Muscle of back (tissue), 11 donors: ENCODE measurements around the gene CSTF1. TPM values are rescaled to one million over a fixed set of nuclear protein-coding genes. Genes with fewer than 3 reads are reported as not detected.

Experiments
- DNase-seq, 3 donors: peaks; one replicate each; pipeline versions ENCODE4 v3.0.0 to v3.0.0-alpha.2; 2013
- polyA plus RNA-seq, 10 donors: library from polyadenylated mRNA; unstranded; fragments of 120-200 nt; gene quantifications; one replicate each; pipeline ENCODE4 v1.2.1, GENCODE V29; 2013; ENCODE audit not compliant: insufficient read length in 10 of 10

CSTF1 gene
- polyA plus RNA-seq, 10 donors = 24.0 to 31.3 (median 26.9) TPM

DNA sequence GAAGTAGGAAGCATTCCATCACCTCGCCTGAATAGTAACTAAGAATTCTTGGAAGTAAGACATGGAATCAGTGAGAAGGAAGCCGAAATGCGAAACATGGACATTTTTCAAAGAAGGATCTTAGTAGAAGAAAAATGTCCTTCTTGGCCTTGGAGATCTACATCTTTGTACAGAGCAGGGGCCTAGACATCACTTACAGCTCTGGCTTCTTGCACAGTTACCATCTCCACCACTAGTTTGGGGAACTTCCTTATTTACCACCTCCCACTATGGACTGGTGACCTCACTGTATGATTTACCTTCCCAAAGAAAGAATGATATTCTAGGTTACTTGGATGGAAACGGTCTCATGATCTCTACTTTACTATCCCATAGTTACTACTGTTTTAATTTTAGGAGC is 35.4 kb downstream of the CSTF1 start:
- DNase-seq = no peak

DNA sequence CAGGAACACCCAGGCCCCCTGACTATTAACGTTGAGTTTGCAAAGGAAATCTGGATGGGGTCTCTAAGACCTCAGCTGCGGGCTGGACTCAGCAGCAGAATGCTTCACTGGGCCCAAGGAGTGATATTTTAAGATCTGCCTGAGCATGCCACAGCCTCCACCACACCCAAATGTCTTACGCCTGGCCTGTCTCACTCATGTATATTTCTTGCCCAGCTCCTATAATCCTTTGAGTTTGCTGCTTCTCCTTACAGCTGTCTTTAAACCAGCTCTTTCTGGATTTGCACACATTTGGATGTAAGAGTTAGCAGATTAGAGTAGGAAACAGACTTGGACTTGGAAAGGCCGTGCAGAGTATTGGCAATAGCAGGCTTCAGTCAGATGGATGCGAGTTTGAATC is 36.0 kb downstream of the CSTF1 start:
- no peak for DNase-seq

DNA sequence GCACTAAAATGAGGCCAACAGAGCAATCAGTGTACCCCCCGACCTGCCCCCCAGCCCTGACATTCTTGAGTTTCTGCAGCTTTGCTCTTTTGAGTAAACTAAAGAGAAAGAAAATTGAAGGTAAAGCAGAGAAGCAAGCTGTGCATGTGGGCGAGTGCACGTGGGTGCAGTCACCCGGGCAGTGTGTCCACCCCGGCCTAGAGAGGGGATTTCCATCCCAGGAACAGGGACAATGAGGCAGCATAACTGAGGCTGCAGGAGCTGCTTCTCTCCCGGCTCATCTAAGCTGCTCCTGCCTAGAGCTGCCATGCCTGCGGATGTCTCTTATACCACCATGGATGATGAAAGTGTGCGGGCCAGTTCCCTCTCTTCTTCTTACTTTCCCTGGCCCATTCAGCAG is 36.4 kb downstream of the CSTF1 start:
- no peak for DNase-seq

DNA sequence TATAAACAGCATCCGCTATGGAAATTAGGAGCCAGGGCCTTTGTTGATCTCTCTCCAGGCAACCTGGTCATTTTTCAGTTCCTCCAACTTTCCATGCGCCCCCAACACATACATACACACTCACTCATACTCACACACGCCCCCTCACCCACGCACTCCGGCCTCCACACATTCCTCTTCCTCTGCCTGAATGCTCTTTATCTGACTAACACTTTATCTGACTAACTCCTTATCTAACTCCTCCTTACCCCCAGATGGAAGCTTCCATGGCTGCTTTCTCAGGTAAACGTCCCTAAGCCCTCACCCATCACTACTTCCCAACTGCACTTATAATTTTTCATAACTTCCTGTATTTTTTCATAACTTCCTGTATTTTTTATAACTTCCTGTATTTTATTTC is 37.1 kb downstream of the CSTF1 start:
- no peak for DNase-seq

DNA sequence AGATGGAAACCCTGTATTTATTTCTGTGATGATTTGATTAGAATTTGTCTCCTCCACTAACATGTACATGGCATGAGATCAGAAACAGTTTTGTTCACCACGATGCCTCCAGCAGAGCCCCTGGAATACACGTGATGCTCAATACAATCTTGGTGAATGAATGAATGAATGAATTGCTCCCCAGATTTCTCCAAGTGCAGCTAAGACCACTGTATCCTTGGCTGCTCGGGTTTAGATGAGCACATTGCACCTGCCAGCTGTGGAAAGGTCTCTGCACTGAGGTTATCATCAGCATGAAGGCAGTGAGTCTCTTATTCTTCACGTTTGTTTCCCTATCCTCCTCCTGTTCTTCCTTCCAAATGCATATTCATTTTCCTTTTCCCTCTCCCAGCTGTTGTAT is 37.5 kb downstream of the CSTF1 start:
- DNase-seq = no peak

DNA sequence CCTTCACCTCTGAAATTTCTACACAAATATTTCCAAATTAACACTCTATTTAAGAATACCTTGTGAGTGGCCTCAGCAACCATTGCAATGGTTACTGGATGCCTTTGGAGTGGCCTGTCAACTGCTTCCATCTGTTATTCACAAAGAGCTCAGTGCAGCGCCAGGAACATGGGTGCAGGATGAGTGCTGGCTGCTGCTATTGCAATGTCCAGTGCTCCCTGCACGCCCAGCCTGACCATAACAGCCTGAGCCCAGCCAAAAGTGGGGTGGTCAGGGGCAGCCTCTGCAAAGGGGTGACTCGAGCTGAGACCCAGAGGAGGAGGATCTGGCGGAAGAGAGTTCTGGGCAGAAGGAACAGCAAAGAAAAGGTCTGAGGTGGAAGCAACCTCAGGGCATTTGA is 38.0 kb downstream of the CSTF1 start:
- DNase-seq = no peak

DNA sequence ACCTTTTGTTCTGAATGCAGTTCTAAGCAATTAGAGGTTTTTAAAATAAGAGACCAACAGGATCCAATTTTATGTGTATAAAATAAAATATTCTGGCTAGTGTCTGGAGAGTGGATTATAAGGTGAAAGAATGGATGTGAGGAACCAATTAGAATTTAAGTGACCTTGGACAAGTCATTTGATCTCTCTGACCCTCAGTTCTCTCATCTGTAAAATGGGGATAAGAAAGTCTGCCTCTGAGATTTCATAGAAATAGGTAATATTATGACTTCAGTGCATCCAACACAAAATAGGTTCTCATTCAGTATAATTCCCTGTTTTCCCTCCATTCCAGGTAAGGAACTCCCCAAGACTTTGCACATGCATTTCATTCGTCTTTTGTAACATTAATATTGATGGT is 38.5 kb downstream of the CSTF1 start:
- no peak for DNase-seq

DNA sequence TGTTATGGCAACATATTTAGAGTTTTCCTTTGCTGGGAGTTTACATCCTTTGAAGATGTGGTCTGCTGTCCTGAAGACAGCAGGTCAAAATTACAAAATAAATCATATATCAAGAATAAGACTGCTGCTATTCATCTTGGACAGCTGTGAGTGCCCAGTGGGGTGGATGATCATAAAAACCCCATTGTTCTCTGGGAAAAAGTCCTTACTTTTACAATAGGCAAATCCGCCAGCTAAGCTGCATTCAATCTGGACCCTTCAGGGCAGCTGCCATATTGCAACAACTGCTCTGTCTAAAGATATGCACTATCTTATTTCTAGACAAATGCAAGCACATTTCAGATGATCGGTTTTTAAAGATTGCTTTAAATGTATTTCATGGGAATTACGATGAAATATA is 39.0 kb downstream of the CSTF1 start:
- no peak for DNase-seq

DNA sequence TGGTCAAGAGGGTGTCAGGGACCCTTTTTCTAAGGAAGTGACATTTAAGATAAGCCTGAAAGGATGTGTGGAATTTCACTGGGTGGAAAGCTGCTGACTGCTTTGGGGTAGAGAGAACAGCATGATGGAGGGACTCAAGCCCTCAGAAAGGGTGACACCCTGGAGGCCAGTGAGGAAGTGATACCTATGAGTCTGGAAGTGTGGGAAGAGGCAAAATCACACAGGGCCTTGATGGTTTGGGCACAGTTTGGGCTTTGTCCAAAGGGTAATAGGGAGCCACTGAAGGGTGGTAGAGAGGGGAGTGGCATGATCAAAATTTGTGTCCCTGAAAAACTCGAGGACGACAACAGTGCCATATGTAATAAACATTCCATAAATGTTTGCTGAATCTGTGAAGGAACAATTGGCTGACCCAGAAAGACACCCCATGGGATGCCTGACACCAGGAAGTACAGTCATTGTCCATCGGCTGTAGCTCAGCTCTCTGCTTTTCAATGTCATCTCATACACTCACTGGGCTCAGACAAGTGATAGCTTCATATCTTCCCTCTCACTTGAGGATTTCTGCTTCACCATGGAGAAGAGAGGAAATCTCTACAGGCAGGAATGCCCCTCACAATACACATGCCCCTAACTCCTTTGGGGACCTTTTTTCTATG is 40.9 kb downstream of the CSTF1 start:
- DNase-seq = no peak

DNA sequence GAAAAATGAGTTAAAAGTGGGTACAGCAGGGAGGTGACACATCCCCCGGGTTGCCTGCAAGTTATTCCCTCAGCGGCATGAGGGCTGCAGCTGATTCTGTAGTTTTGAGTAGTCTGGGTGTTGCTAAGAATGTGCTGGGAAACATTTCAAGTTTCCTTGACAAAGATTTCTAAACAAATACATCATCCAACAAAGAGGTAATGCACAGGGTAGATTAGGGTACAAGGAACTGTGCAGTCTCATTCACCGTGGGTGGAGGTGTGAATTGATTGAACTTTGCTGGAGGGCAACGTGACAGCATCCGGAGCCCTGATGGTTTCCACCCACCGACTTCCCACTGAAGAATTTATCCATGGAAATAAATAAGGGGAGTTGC is 41.4 kb downstream of the CSTF1 start:
- DNase-seq = peak in 2 of 3 donors; percentile 41 to 62

DNA sequence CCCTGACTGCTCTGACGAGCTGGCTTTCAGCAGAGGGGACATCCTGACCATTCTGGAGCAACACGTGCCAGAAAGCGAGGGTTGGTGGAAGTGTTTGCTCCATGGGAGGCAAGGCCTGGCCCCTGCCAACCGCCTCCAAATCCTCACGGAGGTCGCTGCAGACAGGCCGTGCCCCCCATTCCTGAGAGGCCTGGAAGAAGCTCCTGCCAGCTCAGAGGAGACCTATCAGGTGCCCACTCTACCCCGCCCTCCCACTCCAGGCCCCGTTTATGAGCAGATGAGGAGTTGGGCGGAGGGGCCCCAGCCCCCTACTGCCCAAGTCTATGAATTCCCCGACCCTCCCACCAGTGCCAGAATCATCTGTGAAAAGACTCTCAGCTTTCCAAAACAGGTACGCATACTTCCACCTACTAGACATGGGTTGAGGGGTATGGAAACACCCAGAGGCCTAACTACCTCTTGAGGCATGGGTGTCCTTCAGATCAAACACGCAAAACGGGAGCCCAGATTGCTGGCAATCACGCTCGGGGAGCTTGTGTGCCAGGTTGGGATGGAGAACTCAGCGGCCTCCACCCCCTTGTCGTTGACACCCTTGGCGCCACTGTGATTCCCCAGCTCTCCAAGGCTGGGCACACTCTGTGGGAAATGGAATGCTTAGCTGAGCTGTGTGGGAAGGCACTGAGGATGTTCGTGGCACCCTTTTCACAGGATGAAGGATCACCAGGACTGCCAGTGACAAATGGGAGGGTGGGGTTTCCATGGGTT is 44.9 kb downstream of the CSTF1 start:
- no peak for DNase-seq

DNA sequence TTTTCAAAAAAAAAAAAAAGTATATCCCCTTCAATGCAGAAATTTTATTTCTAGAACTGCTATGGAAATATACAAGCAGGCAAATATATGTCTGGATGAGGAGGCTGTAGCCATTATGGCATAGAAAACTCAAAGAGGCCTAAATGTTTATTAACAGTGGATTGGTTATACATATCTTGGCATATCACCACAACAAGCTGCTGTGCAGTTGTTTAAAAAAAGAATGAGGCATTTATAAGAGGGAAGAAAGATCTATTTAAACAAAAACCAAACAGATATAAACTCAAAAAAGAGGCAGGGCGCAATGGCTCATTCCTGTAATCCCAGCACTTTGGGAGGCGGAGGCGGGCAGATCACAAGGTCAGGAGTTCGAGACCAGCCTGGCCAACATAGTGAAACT is 45.8 kb downstream of the CSTF1 start:
- DNase-seq = no peak

DNA sequence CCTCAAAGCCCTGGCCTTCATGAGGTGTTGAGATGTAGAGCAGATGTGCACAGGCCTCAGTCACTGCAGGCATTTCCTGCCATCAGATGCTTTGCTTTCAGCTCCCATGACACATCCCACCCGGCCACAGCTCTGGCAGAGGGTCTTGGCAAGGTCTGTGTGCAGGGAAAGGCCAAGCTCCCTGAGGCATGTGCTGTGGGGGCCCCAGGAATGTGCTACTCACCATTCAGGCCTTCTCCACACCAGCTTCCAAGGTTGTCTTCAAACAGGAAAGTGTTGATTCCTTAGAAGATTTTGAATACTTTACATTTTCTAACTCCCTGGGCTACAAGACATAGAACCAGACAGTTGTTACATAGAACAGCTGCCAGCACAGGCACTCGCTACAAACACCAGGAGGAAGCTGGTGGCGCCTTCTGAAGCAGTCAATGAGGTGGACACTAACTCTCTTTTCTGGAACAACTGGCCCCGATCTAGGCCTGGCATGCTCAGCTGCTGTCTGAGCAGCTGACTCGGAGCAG is 47.4 kb downstream of the CSTF1 start:
- peak; percentile 59 to 98 (median 76) for DNase-seq

DNA sequence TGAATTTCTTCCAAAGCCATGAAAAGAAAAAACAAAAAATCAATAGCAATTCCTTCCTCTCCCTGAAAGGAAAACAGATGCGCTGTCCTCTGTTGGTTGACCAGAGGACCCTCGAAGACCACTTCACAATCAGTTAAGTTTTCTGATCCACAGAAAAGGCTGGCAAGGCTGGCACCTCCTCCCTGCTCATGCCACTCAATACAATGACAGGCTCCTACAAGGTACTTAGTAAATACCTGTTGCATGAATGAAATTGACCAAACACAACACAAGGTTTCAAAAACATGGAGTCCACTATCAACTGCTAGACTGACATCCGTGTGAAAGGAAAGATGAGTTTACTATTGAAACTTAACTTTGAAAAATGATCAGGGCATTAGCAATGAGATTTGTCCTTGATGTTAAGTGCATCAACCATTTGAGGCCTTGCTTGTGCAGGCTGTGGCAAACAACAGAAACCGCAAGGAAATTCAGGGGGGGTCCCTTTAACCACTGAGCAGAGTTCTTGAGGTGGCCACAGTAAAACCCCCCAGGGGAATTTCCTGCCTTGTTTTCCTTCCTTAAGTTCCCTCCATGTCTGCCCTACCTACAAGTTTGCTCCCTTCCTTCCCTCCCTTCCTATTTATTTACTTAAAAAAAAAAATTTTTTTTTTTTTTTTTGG is 48.0 kb downstream of the CSTF1 start:
- DNase-seq = no peak

DNA sequence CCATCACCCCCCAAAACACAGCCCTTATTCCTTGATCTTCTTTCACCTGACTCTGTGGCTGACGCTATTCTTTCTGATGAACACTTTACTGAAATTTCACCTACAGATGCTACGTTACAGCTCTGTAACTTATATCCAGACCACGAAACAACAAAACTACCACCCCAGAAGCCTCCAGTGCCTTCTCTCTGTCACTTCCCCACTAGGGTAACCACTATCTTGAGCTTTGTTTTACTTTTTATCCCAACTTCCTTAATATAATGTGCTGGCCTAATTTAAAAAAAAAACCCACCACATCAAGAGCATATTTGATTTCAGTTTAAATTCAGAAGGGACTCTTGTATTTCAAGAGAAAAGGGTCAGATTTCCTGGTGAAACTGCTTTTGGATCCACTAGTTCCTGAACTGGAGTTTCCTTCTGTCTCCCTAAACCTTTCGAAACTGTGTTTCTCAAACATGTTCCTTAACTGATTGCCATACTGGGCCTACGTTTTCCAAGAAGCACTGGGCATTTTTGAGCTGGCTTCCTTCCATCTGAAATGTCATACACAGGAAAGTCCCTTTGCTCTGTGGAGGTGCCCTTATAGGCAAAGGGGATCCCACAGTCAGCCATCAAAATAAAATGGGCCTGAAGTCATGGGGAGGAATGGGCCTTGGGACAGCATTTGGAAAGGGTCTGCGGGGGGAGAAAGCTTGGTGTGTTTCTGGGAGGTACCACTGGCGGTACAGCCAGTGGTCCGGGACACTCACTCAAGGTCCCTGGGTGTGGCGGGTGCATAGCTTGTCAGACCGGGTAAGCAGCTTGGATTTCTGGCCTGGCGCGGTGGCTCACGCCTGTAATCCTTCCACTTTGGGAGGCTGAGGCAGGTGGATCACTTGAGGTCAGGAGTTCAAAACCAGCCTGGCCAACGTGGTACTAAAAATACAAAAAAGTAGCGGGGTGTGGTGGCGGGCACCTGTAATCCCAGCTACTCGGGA is 50.2 kb downstream of the CSTF1 start:
- no peak for DNase-seq

DNA sequence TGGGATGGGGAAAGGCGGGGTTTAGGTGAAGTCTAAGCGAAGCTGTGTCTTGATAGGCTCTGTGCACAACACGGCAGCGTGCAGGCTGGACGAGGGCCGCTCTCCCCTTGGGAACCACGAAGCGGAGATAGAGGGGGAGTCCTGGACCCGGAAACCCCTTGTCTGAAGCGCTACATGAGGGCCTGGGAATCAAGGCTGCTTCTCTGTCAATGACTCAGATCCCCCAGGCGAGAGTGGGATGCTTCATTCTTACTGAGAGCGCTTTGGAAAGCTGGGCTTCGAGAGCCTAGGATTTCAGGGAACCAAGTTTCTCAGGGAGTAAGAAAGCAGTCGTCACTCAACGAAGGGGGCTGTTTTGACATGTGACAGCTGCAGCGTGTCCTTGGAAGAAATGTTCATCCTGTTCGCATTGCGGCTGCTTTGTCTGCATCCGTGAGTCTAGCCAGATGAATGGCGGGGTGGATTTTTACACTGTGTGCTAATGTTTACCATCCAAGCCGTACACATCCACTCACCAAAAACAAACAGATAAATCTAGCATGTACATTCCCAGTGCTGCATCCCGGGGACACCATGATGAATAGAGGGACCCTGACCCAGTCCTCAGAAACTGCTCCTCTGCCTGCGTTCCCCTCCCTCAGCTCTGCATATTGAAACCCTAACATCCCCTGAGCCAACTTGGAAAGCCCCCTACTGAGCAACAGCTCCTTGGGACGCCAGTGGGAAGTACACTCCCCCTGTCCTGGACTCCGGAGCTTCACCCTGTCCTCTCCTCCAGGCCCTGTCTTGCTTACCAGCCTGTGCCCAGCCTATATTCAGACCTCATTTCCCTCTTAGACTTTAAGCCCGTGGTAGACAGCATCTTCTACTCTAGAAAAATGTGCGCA is 51.5 kb downstream of the CSTF1 start:
- DNase-seq = peak in 1 of 3 donors; percentile 38

DNA sequence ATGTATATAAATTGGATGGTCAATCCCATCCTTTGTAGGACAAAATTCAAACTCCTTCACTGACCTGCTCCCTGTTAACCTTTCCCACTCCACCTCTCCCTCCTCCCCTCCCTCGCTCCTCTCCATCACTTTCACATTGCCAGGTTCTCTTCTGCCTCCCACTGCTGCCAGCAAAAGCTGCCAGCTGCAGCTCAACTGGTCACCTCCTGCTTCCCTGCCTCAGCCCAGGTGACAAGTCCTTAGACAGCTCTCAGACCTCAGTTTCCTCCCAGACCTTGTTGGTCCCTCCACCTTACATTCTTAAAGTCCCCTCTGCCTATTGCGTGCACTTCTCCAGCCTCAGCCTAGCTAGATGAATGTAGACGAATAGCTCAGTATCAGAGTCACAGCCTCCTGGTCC is 52.7 kb downstream of the CSTF1 start:
- DNase-seq = no peak

DNA sequence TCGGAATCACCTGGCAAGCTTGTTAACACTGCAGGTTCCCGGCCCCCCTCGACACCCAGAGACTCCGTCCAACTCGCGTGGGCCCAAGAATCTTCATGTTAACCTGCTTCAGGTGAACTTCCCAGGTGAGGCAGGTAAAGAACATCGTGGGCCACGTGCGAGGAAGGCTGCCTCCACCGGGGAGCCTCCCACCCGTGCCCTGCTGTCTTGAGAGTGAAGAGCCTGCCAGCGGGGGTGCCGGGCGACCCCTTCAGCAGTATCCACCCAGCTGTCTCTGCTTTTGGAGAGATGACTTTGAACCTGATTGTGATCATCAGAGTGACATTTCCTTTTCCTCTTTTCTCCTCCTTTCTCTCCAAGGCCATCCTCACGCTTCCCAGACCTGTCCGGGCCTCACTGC is 53.1 kb downstream of the CSTF1 start:
- DNase-seq = no peak

DNA sequence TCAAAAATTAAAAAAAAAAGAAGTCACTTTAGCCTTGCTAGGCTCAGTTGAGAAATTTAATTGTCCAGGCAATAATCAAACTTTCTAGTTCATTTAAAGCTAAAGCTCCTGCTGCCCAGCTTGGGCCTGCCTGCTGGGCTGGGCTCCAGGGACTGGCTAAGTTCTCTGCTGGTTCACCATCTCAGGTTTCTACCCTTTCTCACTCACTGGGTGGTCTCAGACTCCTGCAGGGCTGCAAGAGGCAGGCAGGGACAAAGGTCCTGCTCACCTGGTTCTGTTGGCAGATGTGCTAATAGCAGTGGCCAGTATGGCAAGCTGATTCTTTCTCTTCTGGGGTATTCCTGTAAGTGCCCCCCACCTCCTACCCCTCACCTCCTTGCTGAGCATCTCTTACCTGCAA is 54.8 kb downstream of the CSTF1 start:
- DNase-seq = no peak

DNA sequence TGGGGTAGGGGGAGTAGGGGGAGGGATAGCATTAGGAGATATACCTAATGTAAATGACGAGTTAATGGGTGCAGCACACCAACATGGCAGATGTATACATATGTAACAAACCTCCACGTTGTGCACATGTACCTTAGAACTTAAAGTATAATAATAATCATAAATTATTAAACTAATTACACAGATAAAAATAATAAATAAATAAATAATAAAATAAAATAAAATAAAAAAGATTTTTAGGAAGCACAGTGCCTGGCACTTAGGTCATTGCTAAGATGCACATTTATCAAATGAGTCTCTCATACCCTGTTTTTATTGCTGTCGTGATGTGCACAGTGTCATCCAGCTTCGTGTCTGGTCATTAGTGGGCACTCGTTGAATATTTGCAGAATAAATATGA is 57.0 kb downstream of the CSTF1 start:
- DNase-seq = no peak
